ENCODE results near the gene ARHGAP26.
"Not testable (repeated sequence)": the region's sequence is repeated elsewhere in the genome, so short reads cannot be mapped to it uniquely, and the experiment has no call there.

The ARHGAP26 gene

DNA sequence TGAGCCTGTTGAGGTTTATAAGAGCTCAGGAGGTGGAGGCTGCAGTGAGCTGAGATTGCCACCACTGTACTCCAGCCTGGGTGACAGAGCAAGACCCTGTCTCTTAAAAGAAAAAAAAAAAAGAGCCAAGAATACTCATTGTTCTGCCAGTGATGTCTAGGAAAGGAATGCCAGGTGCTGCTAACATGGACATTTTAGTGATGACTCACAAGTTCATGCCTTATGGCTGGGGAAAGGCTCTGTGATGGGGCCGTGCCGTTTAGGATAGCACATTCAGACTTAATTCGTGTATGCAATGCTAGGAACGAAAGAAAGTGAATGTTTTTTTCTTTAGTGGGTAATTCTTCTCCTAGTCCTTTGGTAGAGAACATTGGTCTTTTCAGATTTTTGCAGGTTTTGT is 134.2 kb downstream of the ARHGAP26 start:
- DNase-seq (ENCODE audit: low read depth in 2 of 2), result no peak

GRCh38 chr5:142905348-142905747 is 135.2 kb downstream of the ARHGAP26 start:
- no peak for DNase-seq (ENCODE audit: low read depth in 2 of 2)

GRCh38 chr5:142906863-142907671 is 136.9 kb downstream of the ARHGAP26 start:
- no peak for DNase-seq (ENCODE audit: low read depth in 2 of 2)

DNA sequence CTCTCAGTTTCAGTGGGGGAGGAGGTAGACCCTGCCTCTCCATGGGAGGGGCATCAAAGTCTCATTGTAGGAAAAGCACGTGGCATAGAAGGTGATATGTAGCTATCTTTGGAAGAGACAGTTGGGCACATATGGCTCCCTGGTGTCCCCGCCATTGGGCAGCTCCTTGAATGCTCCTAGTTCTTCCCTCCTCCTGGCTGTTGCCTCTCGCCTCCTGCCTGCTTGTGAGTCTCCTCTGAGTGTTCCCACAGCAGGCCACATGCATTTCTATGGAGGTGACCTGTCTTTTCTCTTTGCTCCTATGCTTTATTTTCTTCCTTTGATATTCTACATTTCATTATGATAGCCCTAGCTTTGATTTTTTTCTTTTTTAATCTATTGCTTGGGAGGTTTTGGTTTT is 138.5 kb downstream of the ARHGAP26 start:
- no peak for DNase-seq (ENCODE audit: low read depth in 2 of 2)

DNA sequence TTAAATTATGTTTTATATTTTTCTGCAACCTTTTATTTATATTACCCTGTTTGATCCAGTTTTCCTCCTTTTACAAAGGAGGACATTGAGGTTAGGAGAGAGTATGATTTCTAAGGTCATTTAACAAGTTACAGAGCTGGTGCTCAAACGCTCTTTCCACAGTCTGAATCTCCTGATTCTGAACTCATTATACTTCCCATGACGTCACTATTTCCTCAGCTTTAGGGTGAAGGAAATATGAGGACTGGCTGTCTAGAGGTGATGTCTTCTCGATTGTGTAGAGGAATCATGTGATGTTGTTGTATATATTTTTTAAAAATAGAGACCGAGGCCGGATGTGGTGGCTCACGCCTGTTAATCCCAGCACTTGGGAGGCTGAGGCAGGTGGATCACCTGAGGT is 140.0 kb downstream of the ARHGAP26 start:
- no peak for DNase-seq (ENCODE audit: low read depth in 2 of 2)

- no peak for DNase-seq (ENCODE audit: low read depth in 2 of 2)
These were observed 141.0 kb downstream of the ARHGAP26 start for GRCh38 chr5:142911170-142911569.

GRCh38 chr5:142911775-142912174 is 141.6 kb downstream of the ARHGAP26 start:
- no peak for DNase-seq (ENCODE audit: low read depth in 2 of 2)

DNA sequence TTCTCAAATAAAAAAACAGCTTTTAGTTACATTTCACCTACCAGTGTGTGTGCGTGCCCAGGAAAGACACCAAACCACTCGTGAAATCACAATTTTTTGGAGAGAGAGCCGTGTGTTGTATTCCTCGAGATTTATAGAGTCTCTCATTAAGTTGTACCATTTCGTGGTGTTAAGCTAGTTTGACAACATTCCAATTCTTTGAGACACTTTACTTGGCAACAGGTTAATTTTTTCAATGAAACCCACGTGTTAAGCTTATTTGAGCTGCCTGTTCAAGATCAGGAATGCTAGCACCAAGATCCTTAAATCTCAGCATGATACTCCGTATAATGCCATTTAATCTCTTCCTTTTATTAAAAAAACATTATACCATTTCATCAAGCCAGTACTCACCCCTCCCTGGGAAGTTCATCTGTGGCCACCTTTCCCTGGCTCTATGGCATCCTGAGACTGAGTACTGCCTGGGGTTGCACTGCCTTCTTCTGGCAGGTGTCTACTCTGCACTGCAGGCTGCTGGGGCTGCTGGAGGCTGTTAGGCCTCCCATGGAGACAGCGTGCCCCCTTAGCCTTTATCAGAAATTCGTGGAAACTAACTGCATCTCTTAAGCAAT is 143.7 kb downstream of the ARHGAP26 start:
- no peak for DNase-seq (ENCODE audit: low read depth in 2 of 2)

DNA sequence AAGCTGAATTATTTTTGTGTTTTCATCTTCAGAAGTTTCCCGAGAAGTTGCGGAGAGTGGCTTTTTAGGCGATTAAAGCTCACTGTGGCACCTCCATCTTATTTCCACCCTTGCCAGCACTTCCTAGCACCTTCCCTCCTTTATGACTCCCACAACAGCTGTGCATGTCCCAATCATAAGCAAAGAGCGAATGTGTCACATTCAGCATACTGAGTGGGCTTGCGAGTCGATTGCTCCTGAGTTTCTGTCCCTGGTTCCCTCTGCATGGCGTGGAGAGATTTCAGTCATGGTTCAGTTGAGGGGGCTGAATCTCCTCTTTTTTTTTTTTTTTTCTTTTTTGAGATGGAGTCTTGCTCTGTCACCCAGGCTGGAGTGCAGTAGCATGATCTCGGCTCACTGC is 144.9 kb downstream of the ARHGAP26 start:
- DNase-seq (ENCODE audit: low read depth in 2 of 2), result no peak

GRCh38 chr5:142915813-142916424 is 145.7 kb downstream of the ARHGAP26 start:
- DNase-seq (ENCODE audit: low read depth in 2 of 2), result no peak

- no peak for DNase-seq (ENCODE audit: low read depth in 2 of 2)
These were observed 148.9 kb downstream of the ARHGAP26 start for GRCh38 chr5:142918959-142919635.

- DNase-seq (ENCODE audit: low read depth in 2 of 2), result no peak
These were observed 150.9 kb downstream of the ARHGAP26 start for GRCh38 chr5:142920849-142921612.

- DNase-seq (ENCODE audit: low read depth in 2 of 2), result no peak
These were observed 152.2 kb downstream of the ARHGAP26 start for GRCh38 chr5:142922223-142922952.

GRCh38 chr5:142924135-142924883 is 154.1 kb downstream of the ARHGAP26 start:
- DNase-seq (ENCODE audit: low read depth in 2 of 2), result peak in 1 of 2 donors; percentile 8

DNA sequence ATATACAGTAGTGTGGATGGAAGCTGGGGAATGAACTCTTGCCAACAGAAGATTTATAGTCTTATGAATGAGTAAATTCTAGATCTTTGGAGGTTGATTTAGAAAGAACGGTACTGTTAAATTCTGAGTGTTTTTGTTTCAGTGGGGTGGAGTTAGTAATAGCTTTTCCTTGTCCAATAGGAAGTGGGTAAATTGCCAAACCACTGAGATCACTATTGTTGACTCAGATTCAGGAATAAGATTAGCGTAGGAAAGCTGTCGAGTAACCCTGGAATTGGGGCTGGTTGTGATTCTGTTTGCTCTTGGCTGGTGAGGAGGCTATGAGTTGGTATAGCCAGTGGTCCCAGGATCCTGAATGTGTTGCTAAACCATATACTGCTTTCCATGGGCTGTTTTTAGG is 155.6 kb downstream of the ARHGAP26 start:
- DNase-seq (ENCODE audit: low read depth in 2 of 2), result no peak

DNA sequence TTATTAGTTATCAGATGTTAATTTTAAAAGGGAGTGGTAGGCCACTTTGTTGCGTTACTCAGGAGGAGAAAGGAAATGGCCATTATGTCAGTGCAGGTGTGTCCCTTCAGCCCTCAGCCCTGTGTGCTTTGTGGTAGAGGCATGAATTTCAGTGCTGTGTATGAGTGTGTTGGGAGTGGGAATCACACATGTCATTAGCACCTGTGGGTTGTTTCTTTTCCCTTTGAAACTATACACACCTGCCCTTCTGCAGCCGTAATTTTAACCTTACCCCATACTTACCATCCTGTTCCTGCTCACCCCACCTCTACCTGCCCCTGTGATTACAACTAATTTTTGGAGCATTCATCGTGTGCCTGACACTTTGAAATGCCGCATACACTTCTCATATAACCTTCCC is 156.4 kb downstream of the ARHGAP26 start:
- no peak for DNase-seq (ENCODE audit: low read depth in 2 of 2)

GRCh38 chr5:142928999-142929398 is 158.8 kb downstream of the ARHGAP26 start:
- DNase-seq (ENCODE audit: low read depth in 2 of 2), result not testable (repeated sequence)

DNA sequence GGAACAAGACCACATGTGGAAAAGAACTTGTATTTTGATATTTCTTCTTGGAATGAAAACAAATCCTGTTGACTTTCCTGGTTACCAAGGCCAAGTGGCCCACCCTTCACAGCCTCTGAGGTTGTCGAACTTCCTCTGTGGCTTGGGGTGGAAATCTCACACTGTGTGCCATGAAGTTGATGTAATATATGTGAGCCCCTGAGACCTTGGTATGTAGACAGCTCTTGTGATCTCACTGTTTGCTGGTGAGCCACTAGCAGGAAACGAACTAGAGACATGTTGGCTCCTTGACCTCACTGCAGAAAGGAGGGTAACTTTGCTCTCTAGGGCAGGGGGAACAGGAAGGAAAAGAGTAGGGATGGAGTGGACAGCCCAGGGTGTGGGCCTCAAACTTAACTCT is 159.4 kb downstream of the ARHGAP26 start:
- DNase-seq (ENCODE audit: low read depth in 2 of 2), result peak; percentile 16 to 39

GRCh38 chr5:142930395-142931110 is 160.4 kb downstream of the ARHGAP26 start:
- no peak for DNase-seq (ENCODE audit: low read depth in 2 of 2)

Measured in stimulated activated CD8-positive, alpha-beta memory T cell treated with anti-CD3 and anti-CD28 coated beads, Interleukin-7, amount 100 ng/mL, for 4 hours (primary cell).